ENCODE measurements around the gene SPECC1. TPM values are rescaled to one million over a fixed set of nuclear protein-coding genes. Genes with fewer than 3 reads are reported as not detected.

Gene SPECC1
- total and polyA plus RNA-seq, 2 of the 4 experiments (the other 2 are of a cell fraction), result 16.9 to 26.2 TPM

DNA sequence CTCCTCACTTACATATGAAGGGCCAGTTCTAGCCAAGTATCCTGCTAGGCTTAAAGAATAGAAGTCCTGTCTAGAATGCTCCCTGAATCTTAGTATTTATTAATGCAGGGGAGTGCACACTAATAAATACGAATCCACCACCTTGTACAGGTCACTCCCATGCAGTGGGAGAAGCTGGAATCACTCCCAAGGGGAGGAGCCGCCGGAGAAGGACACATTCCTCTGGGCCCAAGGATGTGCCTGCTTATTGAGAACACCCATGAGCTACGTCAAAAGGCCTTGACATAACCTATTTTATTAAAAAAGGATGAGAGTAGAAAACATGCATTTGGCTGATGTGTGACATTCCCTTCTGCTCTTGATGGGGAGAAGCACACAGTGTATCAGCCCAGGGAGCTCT, 223.5 kb downstream of the SPECC1 start:
- Histone ChIP-seq H3K23ac (ENCODE audit: low read depth, low read length) (no peak overlapping the region), H3K14ac (replicated peaks; ENCODE audit: low read depth, low read length) (no peak overlapping the region), H2AK9ac (replicated peaks; ENCODE audit: low read depth, low read length, poor library complexity) (no peak overlapping the region), H3K27me3 (ENCODE audit: control insufficient read depth, insufficient read depth, low read length) (no peaks in the 10 kb centered on the region), H3K9me1 (ENCODE audit: insufficient read depth, low read length) (peaks cover 7% of the 10 kb centered on the region), H4K8ac (ENCODE audit: low read depth in 2 of 2, low read length in 2 of 2) (no peak overlapping the region), H2AFZ (replicated peaks; ENCODE audit: low read length, poor library complexity) (no peak overlapping the region), H3K18ac (ENCODE audit: low read depth, low read length) (no peak overlapping the region), H4K5ac (ENCODE audit: low read depth, low read length) (no peak overlapping the region), H2BK15ac (ENCODE audit: low read depth, low read length) (no peak overlapping the region), H3K4me2 (ENCODE audit: low read depth, low read length) (no peak overlapping the region), H3K9me3 (ENCODE audit: control insufficient read depth, insufficient read depth, low read length) (no peaks in the 10 kb centered on the region), H2BK120ac (ENCODE audit: low read depth, low read length) (no peak overlapping the region), H2AK5ac (ENCODE audit: low read depth, low read length) (no peak overlapping the region), H4K20me1 (ENCODE audit: insufficient read depth, low read length) (no peaks in the 10 kb centered on the region), H3K79me1 (ENCODE audit: low read depth in 1 of 2, low read length in 2 of 2) (peaks cover 15 to 36% of the 10 kb centered on the region in 2 experiments), H2BK5ac (ENCODE audit: low read depth, low read length, poor library complexity, severe bottlenecking) (no peak overlapping the region), H4K91ac (ENCODE audit: insufficient read depth, low read depth, low read length) (no peak overlapping the region), H3K4me3 (ENCODE audit: insufficient read depth, low read depth, low read length) (no peak overlapping the region), H3K4ac (ENCODE audit: low read depth, low read length) (no peak overlapping the region), H3K56ac (ENCODE audit: extremely low read depth, insufficient read depth, low read length) (no peak overlapping the region), H3K27ac (ENCODE audit: insufficient read depth, low read length) (no peak overlapping the region), H3K9ac (ENCODE audit: low read depth, low read length) (no peak overlapping the region), H3K36me3 (ENCODE audit: control insufficient read depth, insufficient read depth, low read length) (peaks cover 34% of the 10 kb centered on the region), H3K4me1 (ENCODE audit: control insufficient read depth, insufficient read depth, low read length) (peaks cover 7% of the 10 kb centered on the region), H2BK20ac (ENCODE audit: low read depth, low read length) (no peak overlapping the region)
- in situ Hi-C loops (cut with MboI; ENCODE audit: low sequenced_read_pairs) (no loop called here), dilution Hi-C loops (cut with HindIII; ENCODE audit: low sequenced_read_pairs, unreplicated experiment) (no loop called here), intact Hi-C loops (cut with micrococcal nuclease) (no loop called here)
- WGBS, 2 experiments (ENCODE audit: extremely low coverage in 2 of 2, insufficient read length in 1 of 2), result no CpG with 5 or more reads among the region's 4 CpGs
- ATAC-seq (ENCODE audit: low read depth) (no peak), DNase-seq (no peak)
- BruUV-seq (replicated peaks), result no TSS peak
- CTCF ChIA-PET, result no interaction called here
- POLR2A ChIA-PET (ENCODE audit: unreplicated experiment), result no interaction called here
- TF ChIP-seq MAFK (IDR thresholded peaks at IDR 0.05; ENCODE audit: low read depth, low read length) (no peak), NFE2L2 (IDR thresholded peaks at IDR 0.05; ENCODE audit: low read depth, low read length) (no peak), MAZ (IDR thresholded peaks at IDR 0.05; ENCODE audit: borderline replicate concordance, low read depth, low read length) (no peak), FOS (IDR thresholded peaks at IDR 0.05; ENCODE audit: low read depth, low read length) (no peak), RCOR1 (IDR thresholded peaks at IDR 0.05; ENCODE audit: insufficient replicate concordance, low read length) (no peak), SMC3 (IDR thresholded peaks at IDR 0.05; ENCODE audit: low read depth, low read length) (no peak), CEBPB (IDR thresholded peaks at IDR 0.05; ENCODE audit: low read depth, low read length) (no peak), MXI1 (IDR thresholded peaks at IDR 0.05; ENCODE audit: borderline replicate concordance, low read depth, low read length) (no peak), CHD1 (IDR thresholded peaks at IDR 0.05; ENCODE audit: low read depth, low read length) (no peak), POLR2A (IDR thresholded peaks at IDR 0.05; ENCODE audit: low read depth, low read length) (no peak), BHLHE40 (IDR thresholded peaks at IDR 0.05; ENCODE audit: low read depth, low read length) (no peak), RFX5 (IDR thresholded peaks at IDR 0.05; ENCODE audit: low read depth, low read length) (no peak), RAD21 (IDR thresholded peaks at IDR 0.05; ENCODE audit: low read length) (no peak)
- TF ChIP-seq, protein P1, sequence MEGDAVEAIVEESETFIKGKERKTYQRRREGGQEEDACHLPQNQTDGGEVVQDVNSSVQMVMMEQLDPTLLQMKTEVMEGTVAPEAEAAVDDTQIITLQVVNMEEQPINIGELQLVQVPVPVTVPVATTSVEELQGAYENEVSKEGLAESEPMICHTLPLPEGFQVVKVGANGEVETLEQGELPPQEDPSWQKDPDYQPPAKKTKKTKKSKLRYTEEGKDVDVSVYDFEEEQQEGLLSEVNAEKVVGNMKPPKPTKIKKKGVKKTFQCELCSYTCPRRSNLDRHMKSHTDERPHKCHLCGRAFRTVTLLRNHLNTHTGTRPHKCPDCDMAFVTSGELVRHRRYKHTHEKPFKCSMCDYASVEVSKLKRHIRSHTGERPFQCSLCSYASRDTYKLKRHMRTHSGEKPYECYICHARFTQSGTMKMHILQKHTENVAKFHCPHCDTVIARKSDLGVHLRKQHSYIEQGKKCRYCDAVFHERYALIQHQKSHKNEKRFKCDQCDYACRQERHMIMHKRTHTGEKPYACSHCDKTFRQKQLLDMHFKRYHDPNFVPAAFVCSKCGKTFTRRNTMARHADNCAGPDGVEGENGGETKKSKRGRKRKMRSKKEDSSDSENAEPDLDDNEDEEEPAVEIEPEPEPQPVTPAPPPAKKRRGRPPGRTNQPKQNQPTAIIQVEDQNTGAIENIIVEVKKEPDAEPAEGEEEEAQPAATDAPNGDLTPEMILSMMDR (conservative IDR thresholded peaks at IDR 0.05; ENCODE audit: low read depth, low read length), result no peak
- TF ChIP-seq, protein P2, sequence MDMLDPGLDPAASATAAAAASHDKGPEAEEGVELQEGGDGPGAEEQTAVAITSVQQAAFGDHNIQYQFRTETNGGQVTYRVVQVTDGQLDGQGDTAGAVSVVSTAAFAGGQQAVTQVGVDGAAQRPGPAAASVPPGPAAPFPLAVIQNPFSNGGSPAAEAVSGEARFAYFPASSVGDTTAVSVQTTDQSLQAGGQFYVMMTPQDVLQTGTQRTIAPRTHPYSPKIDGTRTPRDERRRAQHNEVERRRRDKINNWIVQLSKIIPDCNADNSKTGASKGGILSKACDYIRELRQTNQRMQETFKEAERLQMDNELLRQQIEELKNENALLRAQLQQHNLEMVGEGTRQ (IDR thresholded peaks at IDR 0.05; ENCODE audit: low read depth, low read length), result no peak
- TF ChIP-seq, protein P3, sequence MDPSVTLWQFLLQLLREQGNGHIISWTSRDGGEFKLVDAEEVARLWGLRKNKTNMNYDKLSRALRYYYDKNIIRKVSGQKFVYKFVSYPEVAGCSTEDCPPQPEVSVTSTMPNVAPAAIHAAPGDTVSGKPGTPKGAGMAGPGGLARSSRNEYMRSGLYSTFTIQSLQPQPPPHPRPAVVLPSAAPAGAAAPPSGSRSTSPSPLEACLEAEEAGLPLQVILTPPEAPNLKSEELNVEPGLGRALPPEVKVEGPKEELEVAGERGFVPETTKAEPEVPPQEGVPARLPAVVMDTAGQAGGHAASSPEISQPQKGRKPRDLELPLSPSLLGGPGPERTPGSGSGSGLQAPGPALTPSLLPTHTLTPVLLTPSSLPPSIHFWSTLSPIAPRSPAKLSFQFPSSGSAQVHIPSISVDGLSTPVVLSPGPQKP (IDR thresholded peaks at IDR 0.05; ENCODE audit: borderline replicate concordance, low read depth, low read length), result no peak

All from IMR-90 (cell line).